A549 (cell line): Measurements from ENCODE around the gene UNCX.

ENCODE experiments used
- CTCF ChIP-seq: fragments of >200 bp; sonication (Bioruptor Twin); formaldehyde crosslinking; IDR thresholded peaks from 3 replicates; pipeline ENCODE4 v1.5.1; 2016
- EP300 ChIP-seq, 2 experiments: fragments of >200 bp; sonication (Bioruptor Twin); formaldehyde crosslinking; IDR thresholded peaks; 2 replicates in 1 of 2; 3 replicates in 1 of 2; pipeline ENCODE4 v1.6.1; 2016 to 2017
- POLR2A ChIP-seq: IDR thresholded peaks from 2 replicates; pipeline ENCODE4 v1.6.1; 2012; ENCODE audit warnings: mild to moderate bottlenecking, low read length
- RAD21 ChIP-seq, 2 experiments: fragments of >200 bp in 1 of 2; sonication (Bioruptor Twin) in 1 of 2; formaldehyde crosslinking in 1 of 2; IDR thresholded peaks in 1 of 2; conservative IDR thresholded peaks in 1 of 2; 2 replicates in 1 of 2; 3 replicates in 1 of 2; pipeline ENCODE4 v1.6.1; 2012 to 2018; ENCODE audit warnings: inconsistent platforms in 1 of 2
- REST ChIP-seq: fragments of 200-600 bp; sonication (generic); IDR thresholded peaks from 2 replicates; pipeline ENCODE4 v1.6.1; 2016; ENCODE audit warnings: antibody characterized with exemption, mild to moderate bottlenecking, moderate library complexity
- RFX5 ChIP-seq: fragments of 450-650 bp; IDR thresholded peaks from 2 replicates; pipeline ENCODE4 v1.7.1; 2014; ENCODE audit warnings: antibody characterized with exemption, mild to moderate bottlenecking, moderate library complexity

DNA sequence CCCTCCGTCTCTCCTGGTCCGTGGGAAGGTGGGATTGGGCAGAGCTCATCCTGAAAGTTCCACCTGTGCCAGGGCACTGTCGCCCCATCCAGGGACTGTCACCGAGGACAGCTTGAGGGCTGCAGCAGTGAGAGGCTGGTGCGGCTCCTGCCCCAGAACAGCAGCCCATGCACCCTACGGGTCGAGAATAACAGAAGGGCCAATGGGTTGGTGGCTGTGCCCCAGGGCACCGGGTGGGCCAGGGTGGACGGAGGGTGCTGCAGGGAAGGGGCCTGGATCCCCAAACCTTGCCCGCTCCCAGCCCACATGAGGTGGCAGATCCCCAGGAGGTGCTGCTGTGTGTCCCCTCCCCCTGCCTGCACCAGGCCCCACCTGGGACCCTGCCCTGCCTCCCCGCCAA lies 23.9 kb downstream of the UNCX start:
- TF ChIP-seq RAD21 (conservative IDR thresholded peaks at IDR 0.05 in 1 of 2, IDR thresholded peaks at IDR 0.05 in 1 of 2), result no peak
- TF ChIP-seq POLR2A, result no peak
- TF ChIP-seq REST, result no peak
- TF ChIP-seq CTCF, result no peak
- TF ChIP-seq RFX5, result no peak
- TF ChIP-seq EP300 (IDR thresholded peaks at IDR 0.05), result no peak
